Central memory CD8-positive, alpha-beta T cell (primary cell): ENCODE results near the gene BEST2.

Experiments
- ATAC-seq: fragments of 150-1000 bp; cut with Tn5 transposase; replicated peaks from 2 replicates; pipeline ENCODE4 v1.10.0; 2022; ENCODE audit warnings: mild to moderate bottlenecking, moderate FRiP score, moderate number of reproducible peaks; ENCODE audit not compliant: poor library complexity, severe bottlenecking; ENCODE audit errors: extremely low read depth
- DNase-seq, 2 donors: peaks; one replicate each; pipeline ENCODE4 v3.0.0; 2021; ENCODE audit warnings: low spot score in 2 of 2
- H3K27ac Mint-ChIP-seq: one replicate; pipeline ENCODE4 v1.8.0; 2022; ENCODE audit warnings: low read depth, mild to moderate bottlenecking, moderate library complexity, mixed read lengths
- H3K27me3 Mint-ChIP-seq: one replicate; pipeline ENCODE4 v1.8.0; 2022; ENCODE audit warnings: mixed read lengths
- H3K36me3 Mint-ChIP-seq: one replicate; pipeline ENCODE4 v1.8.0; 2022; ENCODE audit warnings: mild to moderate bottlenecking, moderate library complexity, mixed read lengths; ENCODE audit not compliant: insufficient read depth
- H3K4me1 Mint-ChIP-seq: one replicate; pipeline ENCODE4 v1.8.0; 2022; ENCODE audit warnings: mixed read lengths
- H3K4me3 Mint-ChIP-seq: one replicate; pipeline ENCODE4 v1.8.0; 2022; ENCODE audit warnings: mild to moderate bottlenecking, moderate library complexity, mixed read lengths
- H3K9me3 Mint-ChIP-seq: one replicate; pipeline ENCODE4 v1.8.0; 2022; ENCODE audit warnings: mixed read lengths

Gene BEST2

GRCh38 chr19:12737835-12738351, 13.7 kb upstream of the BEST2 start:
- peaks cover 26% of the 10 kb centered on the region for H3K36me3 Mint-ChIP-seq
- DNase-seq (no peak), ATAC-seq (no peak)
- no peaks in the 10 kb centered on the region for H3K9me3 Mint-ChIP-seq
- H3K4me1 Mint-ChIP-seq, result peaks cover 38% of the 10 kb centered on the region
- H3K4me3 Mint-ChIP-seq, result peak overlapping the region; percentile 93
- H3K27ac Mint-ChIP-seq, result peak overlapping the region; percentile 61
- H3K27me3 Mint-ChIP-seq, result no peaks in the 10 kb centered on the region

- Mint-ChIP-seq H3K27ac (no peak overlapping the region), H3K4me3 (no peak overlapping the region), H3K4me1 (peaks cover 7% of the 10 kb centered on the region), H3K9me3 (no peaks in the 10 kb centered on the region), H3K36me3 (peaks cover 23% of the 10 kb centered on the region), H3K27me3 (peaks cover 10% of the 10 kb centered on the region)
- DNase-seq (no peak), ATAC-seq (no peak)
These were observed 6.3 kb upstream of the BEST2 start for GRCh38 chr19:12745166-12745897.

- H3K9me3 Mint-ChIP-seq, result no peaks in the 10 kb centered on the region
- H3K27ac Mint-ChIP-seq, result no peak overlapping the region
- no peak for ATAC-seq
- no peaks in the 10 kb centered on the region for H3K4me1 Mint-ChIP-seq
- H3K27me3 Mint-ChIP-seq, result peaks cover 38% of the 10 kb centered on the region
- H3K36me3 Mint-ChIP-seq, result peaks cover 16% of the 10 kb centered on the region
- no peak for DNase-seq
- H3K4me3 Mint-ChIP-seq, result no peak overlapping the region
These were observed 3.1 kb upstream of the BEST2 start for GRCh38 chr19:12748489-12748888.

GRCh38 chr19:12749938-12750521, 1.6 kb upstream of the BEST2 start:
- H3K27ac Mint-ChIP-seq, result no peak overlapping the region
- DNase-seq, result no peak
- H3K4me1 Mint-ChIP-seq, result no peaks in the 10 kb centered on the region
- no peak overlapping the region for H3K4me3 Mint-ChIP-seq
- H3K27me3 Mint-ChIP-seq, result peaks cover 48% of the 10 kb centered on the region
- H3K36me3 Mint-ChIP-seq, result peaks cover 12% of the 10 kb centered on the region
- no peak for ATAC-seq
- H3K9me3 Mint-ChIP-seq, result no peaks in the 10 kb centered on the region

- Mint-ChIP-seq H3K36me3 (peaks cover 14% of the 10 kb centered on the region), H3K27ac (no peak overlapping the region), H3K27me3 (peaks cover 56% of the 10 kb centered on the region), H3K4me1 (no peaks in the 10 kb centered on the region), H3K9me3 (no peaks in the 10 kb centered on the region), H3K4me3 (no peak overlapping the region)
- DNase-seq (no peak), ATAC-seq (no peak)
These were observed 740 bp upstream of the BEST2 start for GRCh38 chr19:12750851-12751250.

GRCh38 chr19:12752056-12752781, 628 bp downstream of the BEST2 start:
- Mint-ChIP-seq H3K4me1 (no peaks in the 10 kb centered on the region), H3K4me3 (no peak overlapping the region), H3K36me3 (peaks cover 8% of the 10 kb centered on the region), H3K9me3 (no peaks in the 10 kb centered on the region), H3K27me3 (peaks cover 64% of the 10 kb centered on the region), H3K27ac (peak overlapping the region; percentile 38)
- DNase-seq (no peak), ATAC-seq (no peak)

GRCh38 chr19:12754465-12755196, 3.0 kb downstream of the BEST2 start:
- H3K36me3 Mint-ChIP-seq, result peaks cover 4% of the 10 kb centered on the region

GRCh38 chr19:12756150-12756883, 4.7 kb downstream of the BEST2 start:
- DNase-seq, result no peak
- no peaks in the 10 kb centered on the region for H3K4me1 Mint-ChIP-seq
- H3K27me3 Mint-ChIP-seq, result peaks cover 44% of the 10 kb centered on the region
- no peak overlapping the region for H3K4me3 Mint-ChIP-seq
- H3K9me3 Mint-ChIP-seq, result no peaks in the 10 kb centered on the region
- no peak for ATAC-seq
- peaks cover 4% of the 10 kb centered on the region for H3K36me3 Mint-ChIP-seq
- no peak overlapping the region for H3K27ac Mint-ChIP-seq

More at GRCh38 chr19:12754465-12755196, 3.0 kb downstream of the BEST2 start:
- Mint-ChIP-seq H3K4me3 (no peak overlapping the region), H3K4me1 (no peaks in the 10 kb centered on the region), H3K9me3 (no peaks in the 10 kb centered on the region), H3K27ac (no peak overlapping the region), H3K27me3 (peaks cover 61% of the 10 kb centered on the region)
- DNase-seq, result no peak
- no peak for ATAC-seq

GRCh38 chr19:12757544-12758274, 6.1 kb downstream of the BEST2 start:
- Mint-ChIP-seq H3K4me3 (no peak overlapping the region), H3K27ac (no peak overlapping the region)

GRCh38 chr19:12759686-12760085, 8.1 kb downstream of the BEST2 start:
- H3K4me1 Mint-ChIP-seq, result no peaks in the 10 kb centered on the region
- no peaks in the 10 kb centered on the region for H3K9me3 Mint-ChIP-seq
- H3K36me3 Mint-ChIP-seq, result peaks cover 6% of the 10 kb centered on the region
- H3K4me3 Mint-ChIP-seq, result no peak overlapping the region
- DNase-seq, result no peak
- H3K27ac Mint-ChIP-seq, result no peak overlapping the region
- ATAC-seq, result no peak
- H3K27me3 Mint-ChIP-seq, result peaks cover 19% of the 10 kb centered on the region

More at GRCh38 chr19:12757544-12758274, 6.1 kb downstream of the BEST2 start:
- DNase-seq, result peak in 1 of 2 donors; percentile 49
- H3K27me3 Mint-ChIP-seq, result peaks cover 33% of the 10 kb centered on the region
- no peaks in the 10 kb centered on the region for H3K9me3 Mint-ChIP-seq
- H3K4me1 Mint-ChIP-seq, result no peaks in the 10 kb centered on the region
- H3K36me3 Mint-ChIP-seq, result peaks cover 6% of the 10 kb centered on the region
- ATAC-seq, result peak; percentile 65

- no peak for ATAC-seq
- DNase-seq, result no peak
- no peaks in the 10 kb centered on the region for H3K27me3 Mint-ChIP-seq
- H3K36me3 Mint-ChIP-seq, result peaks cover 3% of the 10 kb centered on the region
- H3K9me3 Mint-ChIP-seq, result no peaks in the 10 kb centered on the region
- H3K4me3 Mint-ChIP-seq, result no peak overlapping the region
- H3K27ac Mint-ChIP-seq, result no peak overlapping the region
- peaks cover 6% of the 10 kb centered on the region for H3K4me1 Mint-ChIP-seq
These were observed 11.5 kb downstream of the BEST2 start for GRCh38 chr19:12763100-12763499.
